ENCODE measurements around the gene KIAA1671.
A peak's percentile ranks its signal among the peaks of the same experiment; 100 is the strongest.

The KIAA1671 gene

GRCh38 chr22:25147642-25147928, 195.1 kb downstream of the KIAA1671 start:
- no peak for DNase-seq (ENCODE audit: low read depth)

- no peak for DNase-seq (ENCODE audit: low read depth)
Measured at GRCh38 chr22:25148149-25148691, 195.7 kb downstream of the KIAA1671 start.

GRCh38 chr22:25149014-25149413, 196.5 kb downstream of the KIAA1671 start:
- DNase-seq (ENCODE audit: low read depth), result no peak

- DNase-seq (ENCODE audit: low read depth), result no peak
Measured at GRCh38 chr22:25153961-25154666, 201.6 kb downstream of the KIAA1671 start.

GRCh38 chr22:25154667-25154999, 202.1 kb downstream of the KIAA1671 start:
- no peak for DNase-seq (ENCODE audit: low read depth)

GRCh38 chr22:25156736-25157135, 204.2 kb downstream of the KIAA1671 start:
- DNase-seq (ENCODE audit: low read depth), result no peak

GRCh38 chr22:25159028-25159427, 206.5 kb downstream of the KIAA1671 start:
- DNase-seq (ENCODE audit: low read depth), result peak; percentile 40

- no peak for DNase-seq (ENCODE audit: low read depth)
Measured at GRCh38 chr22:25160120-25160996, 207.8 kb downstream of the KIAA1671 start.

GRCh38 chr22:25161017-25161915, 208.8 kb downstream of the KIAA1671 start:
- no peak for DNase-seq (ENCODE audit: low read depth)

- DNase-seq (ENCODE audit: low read depth), result no peak
Measured at GRCh38 chr22:25161916-25162530, 209.5 kb downstream of the KIAA1671 start.

GRCh38 chr22:25162561-25162960, 210.0 kb downstream of the KIAA1671 start:
- DNase-seq (ENCODE audit: low read depth), result no peak

GRCh38 chr22:25165785-25166184, 213.3 kb downstream of the KIAA1671 start:
- no peak for DNase-seq (ENCODE audit: low read depth)

GRCh38 chr22:25166266-25167040, 213.9 kb downstream of the KIAA1671 start:
- no peak for DNase-seq (ENCODE audit: low read depth)

GRCh38 chr22:25167082-25167481, 214.6 kb downstream of the KIAA1671 start:
- peak; percentile 34 for DNase-seq (ENCODE audit: low read depth)

GRCh38 chr22:25167834-25168601, 215.5 kb downstream of the KIAA1671 start:
- DNase-seq (ENCODE audit: low read depth), result peak; percentile 1

- no peak for DNase-seq (ENCODE audit: low read depth)
Measured at GRCh38 chr22:25169278-25170031, 216.9 kb downstream of the KIAA1671 start.

GRCh38 chr22:25170426-25170980, 218.0 kb downstream of the KIAA1671 start:
- DNase-seq (ENCODE audit: low read depth), result no peak

GRCh38 chr22:25172153-25172552, 219.6 kb downstream of the KIAA1671 start:
- DNase-seq (ENCODE audit: low read depth), result peak; percentile 10
